Trophoblast cell (in vitro differentiated cells and primary cell): Measurements from ENCODE around the gene CYTH4.

ENCODE experiments used
- DNase-seq, 2 donors: peaks; one replicate each; pipeline ENCODE4 v3.0.0-alpha.2; 2016
- H2AFZ ChIP-seq: 2 replicates; pipeline ENCODE4 v1.6.1; 2013; ENCODE audit warnings: low read length, moderate library complexity, mild to moderate bottlenecking; ENCODE audit not compliant: insufficient read depth, poor library complexity
- H2AK5ac ChIP-seq: 2 replicates; pipeline ENCODE4 v1.6.1; 2013; ENCODE audit warnings: mild to moderate bottlenecking, low read length
- H2BK120ac ChIP-seq: 2 replicates; pipeline ENCODE4 v1.6.1; 2013; ENCODE audit warnings: low read length, mild to moderate bottlenecking, moderate library complexity; ENCODE audit not compliant: insufficient read depth, poor library complexity
- H2BK12ac ChIP-seq: 2 replicates; pipeline ENCODE4 v1.6.1; 2013; ENCODE audit warnings: mild to moderate bottlenecking, low read length, moderate library complexity
- H2BK5ac ChIP-seq: 2 replicates; pipeline ENCODE4 v1.6.1; 2013; ENCODE audit warnings: low read length, low read depth, moderate library complexity, mild to moderate bottlenecking; ENCODE audit not compliant: poor library complexity
- H3K14ac ChIP-seq: 2 replicates; pipeline ENCODE4 v1.6.1; 2013; ENCODE audit warnings: mild to moderate bottlenecking, low read length
- H3K18ac ChIP-seq: 2 replicates; pipeline ENCODE4 v1.6.1; 2013; ENCODE audit warnings: mild to moderate bottlenecking, low read length
- H3K23ac ChIP-seq: 2 replicates; pipeline ENCODE4 v1.6.1; 2013; ENCODE audit warnings: low read length
- H3K27ac ChIP-seq: 2 replicates; pipeline ENCODE4 v1.5.1; 2013; ENCODE audit warnings: low read depth, mild to moderate bottlenecking, inconsistent platforms, low read length, moderate library complexity
- H3K27me3 ChIP-seq: 2 replicates; pipeline ENCODE4 v1.6.1; 2013; ENCODE audit warnings: inconsistent platforms, mild to moderate bottlenecking, low read length, moderate library complexity; ENCODE audit not compliant: insufficient read depth
- H3K36me3 ChIP-seq, 2 experiments: 1 replicate in 1 of 2; 2 replicates in 1 of 2; pipeline ENCODE4 v1.6.1; 2013; ENCODE audit warnings: low read length in 2 of 2, mild to moderate bottlenecking in 2 of 2, moderate library complexity in 1 of 2; ENCODE audit not compliant: insufficient read depth in 2 of 2, control insufficient read depth in 1 of 2
- H3K4ac ChIP-seq: 2 replicates; pipeline ENCODE4 v1.6.1; 2013; ENCODE audit warnings: low read depth, mild to moderate bottlenecking, low read length, moderate library complexity
- H3K4me1 ChIP-seq, 2 experiments: 1 replicate in 1 of 2; 2 replicates in 1 of 2; pipeline ENCODE4 v1.6.1; 2013; ENCODE audit warnings: low read length in 2 of 2, mild to moderate bottlenecking in 2 of 2, moderate library complexity in 1 of 2; ENCODE audit not compliant: insufficient read depth in 2 of 2, control insufficient read depth in 1 of 2
- H3K4me2 ChIP-seq: 2 replicates; pipeline ENCODE4 v1.6.1; 2013; ENCODE audit warnings: inconsistent platforms, mild to moderate bottlenecking, low read length, moderate library complexity
- H3K4me3 ChIP-seq: 2 replicates; pipeline ENCODE4 v1.5.1; 2013; ENCODE audit warnings: mild to moderate bottlenecking, low read depth, low read length, inconsistent platforms
- H3K79me1 ChIP-seq: one replicate; pipeline ENCODE4 v1.6.1; 2013; ENCODE audit warnings: low read length
- H3K79me2 ChIP-seq: 2 replicates; pipeline ENCODE4 v1.6.1; 2013; ENCODE audit warnings: low read length, mild to moderate bottlenecking; ENCODE audit not compliant: control insufficient read depth, insufficient read depth, poor library complexity
- H3K9ac ChIP-seq: 2 replicates; pipeline ENCODE4 v1.6.1; 2013; ENCODE audit warnings: mild to moderate bottlenecking, low read length
- H3K9me3 ChIP-seq: 2 replicates; pipeline ENCODE4 v1.6.1; 2013; ENCODE audit warnings: low read depth, mild to moderate bottlenecking, control low read depth, inconsistent platforms, low read length; ENCODE audit not compliant: insufficient read depth
- H4K12ac ChIP-seq: 2 replicates; pipeline ENCODE4 v1.6.1; 2013; ENCODE audit warnings: low read depth, mild to moderate bottlenecking, low read length, moderate library complexity
- H4K8ac ChIP-seq: 2 replicates; pipeline ENCODE4 v1.6.1; 2013; ENCODE audit warnings: low read depth, mild to moderate bottlenecking, low read length, moderate library complexity
- H4K91ac ChIP-seq: one replicate; pipeline ENCODE4 v1.6.1; 2013; ENCODE audit warnings: low read depth, mild to moderate bottlenecking, low read length, moderate library complexity
- WGBS: extraction: QIAGEN DNeasy Blood & Tissue Kit; methylation state at CpG from one replicate; pipeline ENCODE4 v1.1.7; 2013; ENCODE audit warnings: missing lambda C conversion rate; ENCODE audit not compliant: insufficient read length, insufficient coverage; ENCODE audit errors: extremely low coverage; 5-methylcytosine and 5-hydroxymethylcytosine counted together

The CYTH4 gene

DNA sequence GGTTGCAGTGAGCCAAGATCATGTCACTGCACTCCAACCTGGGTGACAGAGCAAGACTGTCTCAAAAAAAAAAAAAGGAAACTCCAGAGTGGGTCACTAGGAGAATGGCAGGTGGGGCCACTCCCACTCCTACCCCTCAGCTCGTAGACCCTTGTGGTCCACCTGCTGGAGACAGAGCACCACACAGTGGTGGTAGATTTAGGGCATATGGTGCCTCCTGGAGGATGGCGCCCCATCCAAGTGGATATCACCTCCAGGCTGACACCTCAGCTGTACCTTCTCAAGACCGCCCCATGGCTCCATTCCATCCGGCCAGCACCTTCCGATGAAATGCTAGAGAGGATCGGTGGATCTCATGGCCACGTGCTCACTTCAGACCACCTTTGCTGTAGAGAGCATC lies 6.2 kb downstream of the CYTH4 start:
- no peak overlapping the region for H2BK12ac ChIP-seq
- no peak overlapping the region for H3K14ac ChIP-seq
- H2AFZ ChIP-seq = no peak overlapping the region
- H3K27me3 ChIP-seq = no peaks in the 10 kb centered on the region
- H3K27ac ChIP-seq = no peak overlapping the region
- H2BK5ac ChIP-seq = no peak overlapping the region
- H3K79me2 ChIP-seq = no peaks in the 10 kb centered on the region
- no peak overlapping the region for H4K12ac ChIP-seq
- no CpG with 5 or more reads among the region's 7 CpGs for WGBS
- no peak overlapping the region for H3K18ac ChIP-seq
- no peaks in the 10 kb centered on the region for H3K4me1 ChIP-seq
- H3K4ac ChIP-seq = no peak overlapping the region
- H3K9me3 ChIP-seq = no peaks in the 10 kb centered on the region
- no peak for DNase-seq
- no peak overlapping the region for H2BK120ac ChIP-seq
- no peaks in the 10 kb centered on the region for H3K36me3 ChIP-seq
- H4K8ac ChIP-seq = no peak overlapping the region
- no peak overlapping the region for H3K9ac ChIP-seq
- no peaks in the 10 kb centered on the region for H3K79me1 ChIP-seq
- H3K4me3 ChIP-seq = no peak overlapping the region
- no peak overlapping the region for H3K23ac ChIP-seq
- H4K91ac ChIP-seq = no peak overlapping the region
- H3K4me2 ChIP-seq = no peak overlapping the region
- no peak overlapping the region for H2AK5ac ChIP-seq

- Histone ChIP-seq H2BK5ac (no peak overlapping the region), H3K4me2 (no peak overlapping the region), H2BK120ac (no peak overlapping the region), H4K8ac (no peak overlapping the region), H3K14ac (no peak overlapping the region), H3K27me3 (no peaks in the 10 kb centered on the region), H3K4me1 (no peaks in the 10 kb centered on the region), H3K4me3 (no peak overlapping the region), H3K4ac (no peak overlapping the region), H3K27ac (no peak overlapping the region), H2AK5ac (no peak overlapping the region), H2BK12ac (no peak overlapping the region), H3K18ac (no peak overlapping the region), H4K91ac (no peak overlapping the region), H3K9ac (no peak overlapping the region), H3K9me3 (no peaks in the 10 kb centered on the region), H2AFZ (no peak overlapping the region), H3K23ac (no peak overlapping the region), H3K79me2 (no peaks in the 10 kb centered on the region), H4K12ac (no peak overlapping the region), H3K36me3 (no peaks in the 10 kb centered on the region), H3K79me1 (no peaks in the 10 kb centered on the region)
- whole genome bisulfite sequencing = no CpG with 5 or more reads among the region's 7 CpGs
- DNase-seq = no peak
Observed at GRCh38 chr22:37289156-37289735, 6.9 kb downstream of the CYTH4 start.

DNA sequence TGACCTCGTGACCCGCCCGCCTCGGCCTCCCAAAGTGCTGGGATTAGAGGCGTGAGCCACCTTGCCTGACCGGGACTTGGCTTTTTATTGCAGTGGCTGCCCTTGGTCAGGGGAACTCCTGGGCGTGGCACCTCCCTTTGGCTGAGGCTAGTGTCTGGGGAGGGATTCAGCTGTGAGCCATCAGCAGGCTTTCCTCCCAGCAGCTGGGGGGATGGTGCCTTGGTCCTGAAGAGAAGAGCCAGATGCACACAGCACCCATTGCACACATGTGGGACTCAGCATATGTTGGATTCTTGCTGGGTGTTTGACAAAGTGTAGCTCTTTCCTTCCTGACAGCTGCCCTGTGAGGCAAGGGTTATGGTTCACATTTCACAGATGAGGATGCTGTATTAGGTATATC lies 8.4 kb downstream of the CYTH4 start:
- DNase-seq = no peak
- Histone ChIP-seq H3K9ac (no peak overlapping the region), H3K23ac (no peak overlapping the region), H2AFZ (no peak overlapping the region), H4K91ac (no peak overlapping the region), H4K8ac (no peak overlapping the region), H4K12ac (no peak overlapping the region), H3K27me3 (no peaks in the 10 kb centered on the region), H3K4me1 (no peaks in the 10 kb centered on the region), H3K4me2 (no peak overlapping the region), H3K18ac (no peak overlapping the region), H3K27ac (no peak overlapping the region), H2BK5ac (no peak overlapping the region), H2BK120ac (no peak overlapping the region), H3K4ac (no peak overlapping the region), H3K4me3 (no peak overlapping the region), H3K79me1 (no peaks in the 10 kb centered on the region), H3K9me3 (no peaks in the 10 kb centered on the region), H2AK5ac (no peak overlapping the region), H3K14ac (no peak overlapping the region), H3K79me2 (no peaks in the 10 kb centered on the region), H2BK12ac (no peak overlapping the region), H3K36me3 (no peaks in the 10 kb centered on the region)
- no CpG with 5 or more reads among the region's 7 CpGs for WGBS

DNA sequence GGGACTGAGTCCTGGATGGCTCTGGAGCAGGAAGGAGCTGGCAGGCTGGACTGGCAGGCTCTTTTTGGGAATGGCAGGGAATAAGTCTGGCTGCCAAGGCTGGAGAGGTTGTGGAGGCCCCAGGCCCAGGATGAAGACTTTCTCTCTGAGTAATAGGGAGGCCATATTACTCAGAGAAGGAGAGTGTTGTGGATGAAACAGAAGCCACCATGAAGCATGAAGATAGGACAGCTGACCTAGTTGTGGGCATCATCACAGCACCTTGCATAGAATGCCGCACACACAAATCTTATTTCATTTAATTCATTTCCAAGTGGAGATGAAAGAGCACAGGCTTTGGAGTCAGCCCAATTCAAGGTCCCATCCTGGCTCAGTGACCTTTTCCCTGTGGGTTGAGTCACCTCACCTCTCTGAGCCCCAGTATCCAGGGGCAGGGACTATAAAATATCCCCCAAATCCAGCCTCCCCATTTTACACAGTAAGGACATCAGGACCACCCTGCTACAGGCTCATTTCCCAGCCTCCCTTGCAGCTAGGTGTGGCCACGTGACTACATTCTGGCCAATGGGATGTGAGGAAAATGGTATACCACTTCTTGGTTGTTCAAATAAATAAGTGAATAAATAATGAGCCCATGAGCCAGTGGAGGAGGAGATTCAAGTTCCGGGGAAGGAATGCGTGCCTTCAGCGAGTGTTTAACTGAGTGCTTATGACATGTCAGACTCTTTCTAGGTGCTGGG lies 9.4 kb downstream of the CYTH4 start:
- no CpG with 5 or more reads among the region's 5 CpGs for WGBS
- Histone ChIP-seq H3K4me1 (no peaks in the 10 kb centered on the region), H3K18ac (no peak overlapping the region), H3K4me3 (no peak overlapping the region), H4K12ac (no peak overlapping the region), H2BK5ac (no peak overlapping the region), H3K4me2 (no peak overlapping the region), H2AK5ac (no peak overlapping the region), H3K27me3 (no peaks in the 10 kb centered on the region), H3K79me1 (no peaks in the 10 kb centered on the region), H3K27ac (no peak overlapping the region), H2AFZ (no peak overlapping the region), H3K14ac (no peak overlapping the region), H4K91ac (no peak overlapping the region), H2BK120ac (no peak overlapping the region), H3K9me3 (no peaks in the 10 kb centered on the region), H3K4ac (no peak overlapping the region), H3K23ac (no peak overlapping the region), H3K9ac (no peak overlapping the region), H3K79me2 (no peaks in the 10 kb centered on the region), H3K36me3 (no peaks in the 10 kb centered on the region), H2BK12ac (no peak overlapping the region), H4K8ac (no peak overlapping the region)
- DNase-seq = no peak
